ENCODE data around the gene QRICH2. TPM values are rescaled to one million over a fixed set of nuclear protein-coding genes. Genes with fewer than 3 reads are reported as not detected.

Gene QRICH2
- total and polyA plus RNA-seq, 9 of the 15 experiments (the other 6 are each of a cell fraction or from before 2014, with no cell fraction given), result 0.03 to 1.6 (median 0.81) TPM

DNA sequence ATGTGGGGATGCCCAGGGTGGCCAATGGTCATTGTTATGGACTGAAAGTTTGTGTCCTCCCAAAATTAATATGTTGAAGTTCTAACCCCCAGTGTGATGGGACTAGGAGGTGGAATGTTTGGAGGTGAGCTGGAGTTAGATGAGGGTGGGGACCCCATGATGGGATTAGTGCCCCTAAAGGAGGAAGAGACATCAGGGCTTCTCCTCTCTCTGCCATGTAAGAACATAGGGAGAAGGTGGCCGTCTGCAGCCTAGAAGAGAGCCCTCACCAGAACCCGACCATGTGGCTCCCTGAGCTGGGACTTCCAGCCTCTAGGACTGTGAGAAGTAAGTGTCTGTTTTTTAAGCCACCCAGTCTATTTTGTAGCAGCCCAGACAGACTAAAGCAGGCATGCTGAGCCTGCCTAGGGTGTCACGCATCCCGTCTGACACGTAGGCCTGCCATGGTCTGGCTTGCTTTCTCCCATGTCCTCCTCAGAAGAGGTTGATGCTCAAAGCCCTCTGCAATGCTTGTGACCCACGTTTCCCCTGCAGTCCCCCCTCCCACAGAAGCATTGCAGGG is 49.6 kb upstream of the QRICH2 start:
- ChIA-PET CTCF (ENCODE audit: low intra/inter-chr PET ratio) (no interaction called here), POLR2A (interaction anchor here (1.0 to 1.6 kb wide), 4 partner anchors 8 to 29 kb away, joined by 3 to 4 read pairs (median 4); no protein-coding TSS in a partner anchor)
- intact Hi-C loops (cut with micrococcal nuclease), result no loop called here
- H3K27me3 ChIP-seq (ENCODE audit: control insufficient read depth in 2 of 2, insufficient read depth in 2 of 2, low read length in 2 of 2), result no peaks in the 10 kb centered on the region
- DNase-seq (ENCODE audit: extremely low read depth in 1 of 4, low spot score in 3 of 4), result no peak
- H3K4me1 ChIP-seq (replicated peaks in 1 of 2; ENCODE audit: control insufficient read depth in 2 of 2, insufficient read depth in 2 of 2, low read length in 2 of 2), result peaks cover 16 to 37% of the 10 kb centered on the region in 2 experiments; a peak in 4 of 5 replicates
- no TSS peak for BruUV-seq (replicated peaks)
- no peak overlapping the region for H3K27ac ChIP-seq (ENCODE audit: extremely low read depth, low read depth, low read length)
- TF ChIP-seq TBP (optimal IDR thresholded peaks at IDR 0.05; ENCODE audit: low read depth, low read length) (peak; percentile 35), EP400 (IDR thresholded peaks at IDR 0.05) (no peak)
- H3K9me3 ChIP-seq (replicated peaks; ENCODE audit: control insufficient read depth, insufficient read depth, low read depth, low read length), result no peaks in the 10 kb centered on the region
- no peak overlapping the region for H3K4me3 ChIP-seq
- no peak for ATAC-seq
- H3K4me2 ChIP-seq (ENCODE audit: insufficient read depth, low read length), result no peak overlapping the region
- H3K79me2 ChIP-seq (ENCODE audit: control insufficient read depth, insufficient read depth, low read length), result peaks cover 6% of the 10 kb centered on the region
- no peaks in the 10 kb centered on the region for H3K36me3 ChIP-seq (ENCODE audit: control insufficient read depth, insufficient read depth, low read length)
- no peak for FAIRE-seq
- no peaks in the 10 kb centered on the region for H4K20me1 ChIP-seq (replicated peaks; ENCODE audit: control insufficient read depth, insufficient read depth, low read length)
- H3K9ac ChIP-seq (ENCODE audit: insufficient read depth in 1 of 2, low read depth in 2 of 2, low read length in 2 of 2), result no peak overlapping the region; a peak in 1 of 4 replicates
- in situ Hi-C loops (cut with MboI), result no loop called here
- no peaks in the 10 kb centered on the region for H3K9me1 ChIP-seq (ENCODE audit: control insufficient read depth, insufficient read depth, low read length)
- WGBS (ENCODE audit: insufficient coverage, low coverage, missing lambda C conversion rate), result 57% methylated on average over 6 of the region's 6 CpGs
- no peak overlapping the region for H2AFZ ChIP-seq (ENCODE audit: low read depth, low read length)

- 53% methylated on average over 12 of the region's 12 CpGs for WGBS (ENCODE audit: insufficient coverage, low coverage, missing lambda C conversion rate)
Observed at GRCh38 chr17:76356803-76357456, 48.9 kb upstream of the QRICH2 start.

More at GRCh38 chr17:76356803-76357456, 48.9 kb upstream of the QRICH2 start:
- Histone ChIP-seq H2AFZ (ENCODE audit: low read depth, low read length) (no peak overlapping the region), H3K4me3 (no peak overlapping the region), H3K9ac (ENCODE audit: insufficient read depth in 1 of 2, low read depth in 2 of 2, low read length in 2 of 2) (no peak overlapping the region; a peak in 1 of 4 replicates), H3K36me3 (ENCODE audit: control insufficient read depth, insufficient read depth, low read length) (no peaks in the 10 kb centered on the region), H3K9me1 (ENCODE audit: control insufficient read depth, insufficient read depth, low read length) (no peaks in the 10 kb centered on the region), H3K27ac (ENCODE audit: extremely low read depth, low read depth, low read length) (no peak overlapping the region), H3K27me3 (ENCODE audit: control insufficient read depth in 2 of 2, insufficient read depth in 2 of 2, low read length in 2 of 2) (no peaks in the 10 kb centered on the region), H3K4me2 (ENCODE audit: insufficient read depth, low read length) (no peak overlapping the region), H3K9me3 (replicated peaks; ENCODE audit: control insufficient read depth, insufficient read depth, low read depth, low read length) (no peaks in the 10 kb centered on the region), H3K79me2 (ENCODE audit: control insufficient read depth, insufficient read depth, low read length) (peaks cover 12% of the 10 kb centered on the region), H4K20me1 (replicated peaks; ENCODE audit: control insufficient read depth, insufficient read depth, low read length) (no peaks in the 10 kb centered on the region), H3K4me1 (replicated peaks in 1 of 2; ENCODE audit: control insufficient read depth in 2 of 2, insufficient read depth in 2 of 2, low read length in 2 of 2) (peaks cover 18 to 36% of the 10 kb centered on the region in 2 experiments; a peak in 4 of 5 replicates)
- POLR2A ChIA-PET, result interaction anchor here (0.6 to 1.6 kb wide), 4 partner anchors 9 to 549 kb away, joined by 3 to 5 read pairs (median 4); no protein-coding TSS in a partner anchor
- DNase-seq (ENCODE audit: extremely low read depth in 1 of 4, low spot score in 3 of 4), result no peak
- in situ Hi-C loops (cut with MboI), result no loop called here
- CTCF ChIA-PET (ENCODE audit: low intra/inter-chr PET ratio), result no interaction called here
- intact Hi-C loops (cut with micrococcal nuclease), result no loop called here
- no peak for FAIRE-seq
- BruUV-seq (replicated peaks), result no TSS peak
- TF ChIP-seq ZBTB5 (IDR thresholded peaks at IDR 0.05) (no peak), RAD21 (CRISPR knock-in tag; conservative IDR thresholded peaks at IDR 0.05 in 1 of 2, IDR thresholded peaks at IDR 0.05 in 1 of 2) (no peak), ATF7 (IDR thresholded peaks at IDR 0.05) (no peak), ZNF143 (CRISPR knock-in tag; IDR thresholded peaks at IDR 0.05) (no peak), POLR3A (IDR thresholded peaks at IDR 0.05; ENCODE audit: borderline replicate concordance, extremely low read depth, insufficient read depth, insufficient read length) (no peak), TCF3 (CRISPR knock-in tag; IDR thresholded peaks at IDR 0.05) (no peak), RAD51 (IDR thresholded peaks at IDR 0.05; ENCODE audit: borderline replicate concordance, low read depth) (no peak)
- no peak for ATAC-seq

Data from K562 (cell line).